Astrocyte (in vitro differentiated cells and primary cell): Measurements from ENCODE around the gene IDI2. TPM values are rescaled to one million over a fixed set of nuclear protein-coding genes. Genes with fewer than 3 reads are reported as not detected.

Experiments used
- DNase-seq: peaks from one replicate; pipeline ENCODE4 v3.0.0-alpha.2; 2010; ENCODE audit warnings: low read depth
- FAIRE-seq: peaks from 2 replicates; lab custom pipeline; 2011; peaks lifted over from hg19 to GRCh38; lab: Jason Lieb, UNC
- H2AFZ ChIP-seq: 2 replicates; pipeline ENCODE4 v1.6.0; 2012; ENCODE audit warnings: low read depth, low read length, inconsistent platforms
- H3K27ac ChIP-seq: 2 replicates; pipeline ENCODE4 v1.5.1; 2011; ENCODE audit warnings: low read depth, low read length, inconsistent platforms
- H3K27me3 ChIP-seq: 2 replicates; pipeline ENCODE4 v1.6.0; 2011; ENCODE audit warnings: low read length, inconsistent platforms; ENCODE audit not compliant: insufficient read depth
- H3K36me3 ChIP-seq: 2 replicates; pipeline ENCODE4 v1.5.1; 2011; ENCODE audit warnings: low read length, inconsistent platforms; ENCODE audit not compliant: insufficient read depth
- H3K4me1 ChIP-seq: 2 replicates; pipeline ENCODE4 v1.5.1; 2011; ENCODE audit warnings: low read length, inconsistent platforms; ENCODE audit not compliant: insufficient read depth
- H3K4me2 ChIP-seq: 2 replicates; pipeline ENCODE4 v1.6.0; 2012; ENCODE audit warnings: low read length, inconsistent platforms
- H3K4me3 ChIP-seq: 2 replicates; pipeline ENCODE4 v1.5.1; 2011; ENCODE audit warnings: low read depth, mild to moderate bottlenecking, low read length, inconsistent platforms; ENCODE audit not compliant: insufficient read depth
- H3K79me2 ChIP-seq: 2 replicates; pipeline ENCODE4 v1.6.0; 2012; ENCODE audit warnings: mild to moderate bottlenecking, low read length, inconsistent platforms; ENCODE audit not compliant: insufficient read depth
- H3K9ac ChIP-seq: 2 replicates; pipeline ENCODE4 v1.6.0; 2012; ENCODE audit warnings: mild to moderate bottlenecking, low read length, inconsistent platforms
- H3K9me3 ChIP-seq: 2 replicates; pipeline ENCODE4 v1.5.1; 2012; ENCODE audit warnings: low read depth, mild to moderate bottlenecking, low read length, inconsistent platforms; ENCODE audit not compliant: insufficient read depth
- H4K20me1 ChIP-seq: 2 replicates; pipeline ENCODE4 v1.6.0; 2012; ENCODE audit warnings: low read length, inconsistent platforms; ENCODE audit not compliant: insufficient read depth
- H3K27ac Mint-ChIP-seq: one replicate; pipeline ENCODE4 v1.8.0; 2021; ENCODE audit warnings: mild to moderate bottlenecking, mixed read lengths; ENCODE audit not compliant: unreplicated experiment
- H3K27me3 Mint-ChIP-seq: one replicate; pipeline ENCODE4 v1.8.0; 2021; ENCODE audit warnings: low read depth, mixed read lengths; ENCODE audit not compliant: unreplicated experiment
- H3K36me3 Mint-ChIP-seq: one replicate; pipeline ENCODE4 v1.8.0; 2021; ENCODE audit warnings: low read depth, mixed read lengths; ENCODE audit not compliant: unreplicated experiment
- H3K4me1 Mint-ChIP-seq: one replicate; pipeline ENCODE4 v1.8.0; 2021; ENCODE audit warnings: low read depth, mixed read lengths; ENCODE audit not compliant: unreplicated experiment
- H3K4me3 Mint-ChIP-seq: one replicate; pipeline ENCODE4 v1.8.0; 2021; ENCODE audit warnings: mild to moderate bottlenecking, moderate library complexity, mixed read lengths; ENCODE audit not compliant: unreplicated experiment
- H3K9me3 Mint-ChIP-seq: one replicate; pipeline ENCODE4 v1.8.0; 2021; ENCODE audit warnings: mild to moderate bottlenecking, mixed read lengths; ENCODE audit not compliant: unreplicated experiment
- EZH2 ChIP-seq: IDR thresholded peaks from 2 replicates; pipeline ENCODE4 v1.6.1; 2012; ENCODE audit warnings: mild to moderate bottlenecking, low read length, inconsistent platforms; ENCODE audit not compliant: insufficient read depth
- total RNA-seq: library from RNA; stranded (reverse); gene quantifications from 2 replicates; pipeline ENCODE4 v1.2.1, GENCODE V29; 2021
- TF ChIP-seq, protein P1 (sequence below): IDR thresholded peaks from 2 replicates; pipeline ENCODE4 v1.5.1; 2011; ENCODE audit warnings: low read depth, mild to moderate bottlenecking, inconsistent platforms, low read length, moderate library complexity; ENCODE audit not compliant: insufficient read depth

The IDI2 gene
- total RNA-seq, 1 donor from 2014 or later, result not detected

DNA sequence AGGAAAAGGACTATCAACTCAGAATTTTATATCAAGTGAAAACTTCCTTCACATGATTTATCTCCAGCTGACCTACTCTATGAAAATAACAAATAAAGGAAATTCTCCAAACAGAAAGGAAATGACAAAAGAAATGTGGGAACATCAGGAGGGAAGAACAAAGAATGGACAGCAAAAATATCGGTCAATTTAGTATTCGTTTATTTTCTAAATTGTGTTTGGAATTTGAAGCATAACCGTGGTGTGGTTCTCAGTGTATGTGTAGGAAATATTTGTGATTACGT is 39.2 kb upstream of the IDI2 start:
- Mint-ChIP-seq H3K27me3 (no peaks in the 10 kb centered on the region), H3K36me3 (no peaks in the 10 kb centered on the region), H3K4me3 (no peak overlapping the region), H3K4me1 (peaks cover 12% of the 10 kb centered on the region), H3K9me3 (no peaks in the 10 kb centered on the region), H3K27ac (no peak overlapping the region)
- peaks cover 82% of the 10 kb centered on the region for H3K79me2 ChIP-seq
- H3K27ac ChIP-seq, result no peak overlapping the region
- TF ChIP-seq, protein P1, sequence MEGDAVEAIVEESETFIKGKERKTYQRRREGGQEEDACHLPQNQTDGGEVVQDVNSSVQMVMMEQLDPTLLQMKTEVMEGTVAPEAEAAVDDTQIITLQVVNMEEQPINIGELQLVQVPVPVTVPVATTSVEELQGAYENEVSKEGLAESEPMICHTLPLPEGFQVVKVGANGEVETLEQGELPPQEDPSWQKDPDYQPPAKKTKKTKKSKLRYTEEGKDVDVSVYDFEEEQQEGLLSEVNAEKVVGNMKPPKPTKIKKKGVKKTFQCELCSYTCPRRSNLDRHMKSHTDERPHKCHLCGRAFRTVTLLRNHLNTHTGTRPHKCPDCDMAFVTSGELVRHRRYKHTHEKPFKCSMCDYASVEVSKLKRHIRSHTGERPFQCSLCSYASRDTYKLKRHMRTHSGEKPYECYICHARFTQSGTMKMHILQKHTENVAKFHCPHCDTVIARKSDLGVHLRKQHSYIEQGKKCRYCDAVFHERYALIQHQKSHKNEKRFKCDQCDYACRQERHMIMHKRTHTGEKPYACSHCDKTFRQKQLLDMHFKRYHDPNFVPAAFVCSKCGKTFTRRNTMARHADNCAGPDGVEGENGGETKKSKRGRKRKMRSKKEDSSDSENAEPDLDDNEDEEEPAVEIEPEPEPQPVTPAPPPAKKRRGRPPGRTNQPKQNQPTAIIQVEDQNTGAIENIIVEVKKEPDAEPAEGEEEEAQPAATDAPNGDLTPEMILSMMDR, result no peak
- TF ChIP-seq EZH2, result no peak
- no peak overlapping the region for H3K9ac ChIP-seq
- no peak overlapping the region for H2AFZ ChIP-seq
- H3K9me3 ChIP-seq, result no peaks in the 10 kb centered on the region
- DNase-seq, result no peak
- H3K4me1 ChIP-seq, result peaks cover 16% of the 10 kb centered on the region
- no peak overlapping the region for H3K4me2 ChIP-seq
- no peaks in the 10 kb centered on the region for H3K27me3 ChIP-seq
- FAIRE-seq, result no peak
- H3K36me3 ChIP-seq, result peaks cover 8% of the 10 kb centered on the region
- peaks cover 46% of the 10 kb centered on the region for H4K20me1 ChIP-seq
- no peak overlapping the region for H3K4me3 ChIP-seq

DNA sequence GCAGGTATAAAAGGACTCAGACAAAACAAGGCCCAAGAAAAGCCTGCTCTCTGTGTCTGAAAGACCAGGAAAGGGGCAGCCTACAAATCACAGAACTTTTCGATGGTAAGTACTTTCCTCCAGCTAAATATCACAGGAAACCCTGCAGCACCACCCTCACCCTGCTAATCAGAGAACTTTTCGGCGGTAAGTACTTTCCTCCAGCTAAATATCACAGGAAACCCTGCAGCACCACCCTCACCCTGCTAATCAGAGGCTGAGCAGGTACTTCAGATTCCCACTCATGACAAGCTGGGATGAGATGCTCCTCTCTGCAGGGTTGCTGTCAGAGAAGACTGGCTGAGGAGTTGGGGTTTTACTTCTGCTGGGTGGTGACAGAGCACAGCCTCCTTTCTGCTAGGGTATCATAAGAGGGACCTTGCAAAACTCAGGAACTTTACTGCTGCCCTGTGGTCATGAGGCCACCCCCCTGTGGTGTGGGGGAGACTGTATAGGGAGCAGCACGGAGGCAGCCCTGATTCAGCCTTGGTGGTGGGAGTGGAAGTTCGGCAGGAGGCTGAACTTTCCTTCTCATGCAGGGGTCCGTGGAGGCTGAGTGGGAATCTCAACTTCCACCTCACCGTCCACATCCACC is 37.7 kb upstream of the IDI2 start:
- Mint-ChIP-seq H3K27me3 (no peaks in the 10 kb centered on the region), H3K9me3 (no peaks in the 10 kb centered on the region), H3K4me1 (peaks cover 13% of the 10 kb centered on the region), H3K27ac (no peak overlapping the region), H3K36me3 (no peaks in the 10 kb centered on the region), H3K4me3 (no peak overlapping the region)
- H3K27me3 ChIP-seq, result no peaks in the 10 kb centered on the region
- H3K79me2 ChIP-seq, result peaks cover 84% of the 10 kb centered on the region
- no peak for TF ChIP-seq EZH2
- TF ChIP-seq, protein P1, result no peak
- H3K4me2 ChIP-seq, result no peak overlapping the region
- H3K36me3 ChIP-seq, result peaks cover 8% of the 10 kb centered on the region
- FAIRE-seq, result no peak
- DNase-seq, result no peak
- H3K4me3 ChIP-seq, result no peak overlapping the region
- no peak overlapping the region for H3K9ac ChIP-seq
- no peaks in the 10 kb centered on the region for H3K9me3 ChIP-seq
- H2AFZ ChIP-seq, result no peak overlapping the region
- peaks cover 16% of the 10 kb centered on the region for H3K4me1 ChIP-seq
- H3K27ac ChIP-seq, result no peak overlapping the region
- H4K20me1 ChIP-seq, result peaks cover 37% of the 10 kb centered on the region
